ENCODE measurements around the gene L3MBTL3. TPM values are rescaled to one million over a fixed set of nuclear protein-coding genes. Genes with fewer than 3 reads are reported as not detected.

Gene L3MBTL3
- total RNA-seq, 1 donor from 2014 or later, result 9.5 TPM

DNA sequence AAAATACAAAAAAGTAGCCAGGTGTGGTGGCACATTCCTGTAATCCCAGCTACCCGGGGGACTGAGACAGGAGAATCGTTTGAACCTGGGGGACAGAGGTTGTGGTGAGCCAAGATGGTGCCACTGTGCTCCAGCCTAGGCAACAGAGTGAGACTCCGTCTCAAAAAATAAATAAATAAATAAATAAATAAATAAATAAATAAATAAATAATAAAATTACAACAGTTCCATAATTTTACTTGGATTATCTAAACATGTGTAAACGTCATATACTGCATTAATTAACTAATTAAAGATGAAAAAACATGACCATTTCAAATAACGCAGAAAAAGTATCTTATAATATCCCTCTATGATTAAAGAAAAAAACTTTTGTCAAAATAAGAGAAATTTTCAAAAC lies 138.5 kb downstream of the L3MBTL3 start:
- TF ChIP-seq, protein P1, sequence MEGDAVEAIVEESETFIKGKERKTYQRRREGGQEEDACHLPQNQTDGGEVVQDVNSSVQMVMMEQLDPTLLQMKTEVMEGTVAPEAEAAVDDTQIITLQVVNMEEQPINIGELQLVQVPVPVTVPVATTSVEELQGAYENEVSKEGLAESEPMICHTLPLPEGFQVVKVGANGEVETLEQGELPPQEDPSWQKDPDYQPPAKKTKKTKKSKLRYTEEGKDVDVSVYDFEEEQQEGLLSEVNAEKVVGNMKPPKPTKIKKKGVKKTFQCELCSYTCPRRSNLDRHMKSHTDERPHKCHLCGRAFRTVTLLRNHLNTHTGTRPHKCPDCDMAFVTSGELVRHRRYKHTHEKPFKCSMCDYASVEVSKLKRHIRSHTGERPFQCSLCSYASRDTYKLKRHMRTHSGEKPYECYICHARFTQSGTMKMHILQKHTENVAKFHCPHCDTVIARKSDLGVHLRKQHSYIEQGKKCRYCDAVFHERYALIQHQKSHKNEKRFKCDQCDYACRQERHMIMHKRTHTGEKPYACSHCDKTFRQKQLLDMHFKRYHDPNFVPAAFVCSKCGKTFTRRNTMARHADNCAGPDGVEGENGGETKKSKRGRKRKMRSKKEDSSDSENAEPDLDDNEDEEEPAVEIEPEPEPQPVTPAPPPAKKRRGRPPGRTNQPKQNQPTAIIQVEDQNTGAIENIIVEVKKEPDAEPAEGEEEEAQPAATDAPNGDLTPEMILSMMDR (IDR thresholded peaks at IDR 0.05; ENCODE audit: insufficient read depth, low read length, poor library complexity, severe bottlenecking), result no peak

DNA sequence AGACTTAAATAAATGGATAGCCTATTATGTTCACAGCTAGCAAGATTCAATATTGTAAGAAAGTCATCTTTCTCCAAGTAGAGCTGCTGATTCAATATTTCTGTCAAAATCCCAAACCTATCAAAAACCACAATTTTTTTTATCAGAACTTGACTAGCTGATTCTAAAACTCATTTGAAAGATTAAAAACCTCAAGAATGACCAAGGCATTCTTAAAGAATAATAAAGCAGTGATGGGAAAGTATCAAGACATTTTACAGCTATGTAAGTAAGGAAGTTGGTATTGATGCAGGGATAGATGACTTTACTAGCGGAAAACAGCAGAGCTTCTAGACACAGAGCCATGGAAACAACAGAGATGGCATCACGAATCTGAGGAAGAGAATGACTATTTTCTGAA lies 139.7 kb downstream of the L3MBTL3 start:
- DNase-seq (ENCODE audit: low read depth), result no peak
- Histone ChIP-seq H3K4me3 (ENCODE audit: low read depth, low read length) (no peak overlapping the region), H3K36me3 (ENCODE audit: control insufficient read depth, insufficient read depth, low read length) (no peaks in the 10 kb centered on the region), H3K27me3 (ENCODE audit: control insufficient read depth, insufficient read depth, low read length) (no peaks in the 10 kb centered on the region)
- TF ChIP-seq, protein P1 (IDR thresholded peaks at IDR 0.05; ENCODE audit: insufficient read depth, low read length, poor library complexity, severe bottlenecking), result no peak

More for the DNA sequence above, 138.5 kb downstream of the L3MBTL3 start:
- no peak overlapping the region for H3K4me3 ChIP-seq (ENCODE audit: low read depth, low read length)
- H3K27me3 ChIP-seq (ENCODE audit: control insufficient read depth, insufficient read depth, low read length), result no peaks in the 10 kb centered on the region
- DNase-seq (ENCODE audit: low read depth), result no peak
- no peaks in the 10 kb centered on the region for H3K36me3 ChIP-seq (ENCODE audit: control insufficient read depth, insufficient read depth, low read length)

DNA sequence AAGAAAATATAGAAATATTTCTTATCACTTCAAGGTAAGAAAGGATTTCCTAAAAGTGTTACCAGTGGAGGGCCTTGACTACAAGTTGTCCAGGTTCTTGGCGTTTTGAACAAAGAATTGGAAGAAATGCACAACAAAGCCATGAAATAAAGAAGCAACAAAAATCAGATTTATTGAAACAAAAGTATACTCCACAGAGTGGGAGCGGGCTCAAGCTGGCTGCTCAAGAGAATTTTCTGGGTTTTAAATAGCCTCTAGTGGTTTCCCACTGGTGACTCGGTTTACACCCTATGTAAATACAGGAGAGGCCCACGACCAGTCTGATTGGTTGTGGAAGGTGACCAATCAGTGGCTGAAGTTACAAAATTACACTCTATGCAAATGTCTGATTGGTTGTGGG lies 140.2 kb downstream of the L3MBTL3 start:
- H3K4me3 ChIP-seq (ENCODE audit: low read depth, low read length), result no peak overlapping the region
- DNase-seq (ENCODE audit: low read depth), result no peak
- H3K36me3 ChIP-seq (ENCODE audit: control insufficient read depth, insufficient read depth, low read length), result no peaks in the 10 kb centered on the region
- TF ChIP-seq, protein P1 (IDR thresholded peaks at IDR 0.05; ENCODE audit: insufficient read depth, low read length, poor library complexity, severe bottlenecking), result no peak
- no peaks in the 10 kb centered on the region for H3K27me3 ChIP-seq (ENCODE audit: control insufficient read depth, insufficient read depth, low read length)

DNA sequence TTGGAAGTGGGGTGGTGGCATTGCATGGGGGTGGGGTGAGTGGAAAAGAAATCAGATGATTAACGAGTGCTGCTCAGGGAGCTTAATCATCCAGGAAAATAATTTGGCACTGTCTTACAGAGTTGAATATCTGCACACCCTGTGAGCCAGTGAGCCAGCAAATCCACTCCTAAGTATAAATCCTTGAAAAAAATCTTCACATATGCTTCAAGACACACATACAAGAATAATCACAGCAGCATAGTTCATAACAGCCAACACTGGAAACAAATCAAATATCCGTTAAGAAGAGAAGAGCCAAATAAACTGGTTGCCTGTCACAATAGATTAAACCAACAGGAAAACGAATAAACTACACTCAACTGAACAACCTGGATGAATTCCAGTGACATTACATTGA lies 141.6 kb downstream of the L3MBTL3 start:
- Histone ChIP-seq H3K4me3 (ENCODE audit: low read depth, low read length) (no peak overlapping the region), H3K27me3 (ENCODE audit: control insufficient read depth, insufficient read depth, low read length) (no peaks in the 10 kb centered on the region), H3K36me3 (ENCODE audit: control insufficient read depth, insufficient read depth, low read length) (no peaks in the 10 kb centered on the region)
- DNase-seq (ENCODE audit: low read depth), result no peak
- TF ChIP-seq, protein P1 (IDR thresholded peaks at IDR 0.05; ENCODE audit: insufficient read depth, low read length, poor library complexity, severe bottlenecking), result no peak

DNA sequence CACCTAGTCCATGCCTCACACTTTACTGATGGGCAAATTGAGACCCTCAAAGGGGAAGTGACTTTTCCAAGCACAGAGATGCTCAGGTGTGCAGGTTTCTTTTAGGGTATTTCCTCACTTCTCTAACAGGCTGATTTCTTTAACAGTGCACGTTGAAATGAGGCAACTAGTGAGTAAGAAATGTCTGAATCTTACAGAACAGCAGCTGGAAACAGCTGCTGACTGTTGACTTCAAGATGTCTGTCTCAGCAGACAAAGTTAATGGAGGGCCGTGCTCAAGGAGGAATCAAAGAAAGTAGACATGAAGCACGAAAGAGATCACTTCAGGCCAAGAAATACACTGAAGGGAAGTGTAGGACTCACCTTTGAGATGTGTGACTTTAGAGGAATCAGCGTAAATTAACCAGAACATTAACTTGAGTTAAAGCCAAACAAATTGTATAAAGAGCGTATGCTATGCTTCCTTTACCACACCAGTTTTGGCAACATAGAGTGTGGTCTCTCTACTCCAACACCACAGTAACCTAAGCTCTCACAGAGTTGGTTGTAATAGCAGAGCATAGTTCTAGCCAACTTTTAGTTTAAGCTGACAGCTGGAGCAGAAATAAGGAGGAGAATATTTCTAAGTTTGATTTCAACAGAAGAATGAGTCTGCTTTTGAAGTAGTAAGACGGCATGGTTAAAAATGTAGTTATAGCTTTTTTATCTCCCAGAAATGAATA lies 143.5 kb downstream of the L3MBTL3 start:
- Histone ChIP-seq H3K27me3 (ENCODE audit: control insufficient read depth, insufficient read depth, low read length) (no peaks in the 10 kb centered on the region), H3K4me3 (ENCODE audit: low read depth, low read length) (no peak overlapping the region), H3K36me3 (ENCODE audit: control insufficient read depth, insufficient read depth, low read length) (no peaks in the 10 kb centered on the region)
- DNase-seq (ENCODE audit: low read depth), result no peak
- TF ChIP-seq, protein P1 (IDR thresholded peaks at IDR 0.05; ENCODE audit: insufficient read depth, low read length, poor library complexity, severe bottlenecking), result no peak

DNA sequence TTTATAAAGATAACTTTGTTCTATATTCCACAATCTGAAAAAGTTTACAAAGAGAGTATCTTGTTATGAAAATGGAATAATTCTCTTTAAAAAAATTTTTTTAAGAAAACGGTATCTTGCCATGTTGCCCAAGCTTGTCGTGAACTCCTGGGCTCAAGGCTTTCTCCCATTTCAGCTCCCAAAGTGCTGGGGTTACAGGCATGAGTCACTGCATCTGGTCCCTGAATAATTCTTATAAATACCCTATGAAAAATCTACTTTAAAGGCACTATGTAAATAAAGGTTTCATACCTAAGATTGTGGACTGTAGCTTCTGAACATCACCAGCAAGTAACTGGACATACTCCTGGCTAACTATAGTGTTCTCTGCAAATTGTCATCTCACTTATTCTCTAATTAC lies 144.0 kb downstream of the L3MBTL3 start:
- H3K4me3 ChIP-seq (ENCODE audit: low read depth, low read length), result no peak overlapping the region
- DNase-seq (ENCODE audit: low read depth), result no peak
- no peaks in the 10 kb centered on the region for H3K36me3 ChIP-seq (ENCODE audit: control insufficient read depth, insufficient read depth, low read length)
- TF ChIP-seq, protein P1 (IDR thresholded peaks at IDR 0.05; ENCODE audit: insufficient read depth, low read length, poor library complexity, severe bottlenecking), result no peak
- no peaks in the 10 kb centered on the region for H3K27me3 ChIP-seq (ENCODE audit: control insufficient read depth, insufficient read depth, low read length)
